GM13976 (cell line): Measurements from ENCODE around the gene SPON2.

Experiments used
- DNase-seq: peaks from one replicate; pipeline ENCODE4 v3.0.0; 2012; ENCODE audit warnings: low spot score
- CTCF ChIP-seq: IDR thresholded peaks from 2 replicates; pipeline ENCODE4 v1.5.1; 2012; ENCODE audit warnings: borderline replicate concordance, mild to moderate bottlenecking; ENCODE audit not compliant: insufficient read depth; ENCODE audit errors: extremely low read depth, missing control alignments, control extremely low read depth
- in situ Hi-C: fragments of 300-500 bp; cut with MboI; formaldehyde crosslinking; loops from one replicate; pipeline ENCODE4 v1.12.0; 2022; ENCODE audit warnings: low sequenced_read_pairs, mixed read lengths, inconsistent platforms; ENCODE audit not compliant: unreplicated experiment

Gene SPON2

GRCh38 chr4:1171311-1172227 is 814 bp downstream of the SPON2 start:
- no peak for TF ChIP-seq CTCF
- no peak for DNase-seq
- in situ Hi-C loops: no loop called here

- no peak for TF ChIP-seq CTCF
- DNase-seq: no peak
- in situ Hi-C loops: no loop called here
These were observed 1.4 kb downstream of the SPON2 start for GRCh38 chr4:1170976-1171310.

GRCh38 chr4:1170156-1170975 is 2.0 kb downstream of the SPON2 start:
- in situ Hi-C loops: no loop called here
- DNase-seq: no peak
- TF ChIP-seq CTCF: no peak

GRCh38 chr4:1169691-1170096 is 2.7 kb downstream of the SPON2 start:
- TF ChIP-seq CTCF: no peak
- in situ Hi-C loops: no loop called here
- no peak for DNase-seq

GRCh38 chr4:1169171-1169671 is 3.2 kb downstream of the SPON2 start:
- in situ Hi-C loops: no loop called here
- no peak for TF ChIP-seq CTCF
- no peak for DNase-seq

GRCh38 chr4:1168191-1169101 is 3.9 kb downstream of the SPON2 start:
- in situ Hi-C loops: no loop called here
- no peak for DNase-seq
- TF ChIP-seq CTCF: no peak
